Medulla oblongata (tissue), 1 donor: ENCODE measurements around the gene DR1.
A peak's percentile ranks its signal among the peaks of the same experiment; 100 is the strongest.
"Not testable (repeated sequence)": the region's sequence is repeated elsewhere in the genome, so short reads cannot be mapped to it uniquely, and the experiment has no call there.

ENCODE experiments used
- DNase-seq: peaks from one replicate; pipeline ENCODE4 v3.0.0-alpha.2; 2015; ENCODE audit errors: extremely low spot score

Gene DR1

DNA sequence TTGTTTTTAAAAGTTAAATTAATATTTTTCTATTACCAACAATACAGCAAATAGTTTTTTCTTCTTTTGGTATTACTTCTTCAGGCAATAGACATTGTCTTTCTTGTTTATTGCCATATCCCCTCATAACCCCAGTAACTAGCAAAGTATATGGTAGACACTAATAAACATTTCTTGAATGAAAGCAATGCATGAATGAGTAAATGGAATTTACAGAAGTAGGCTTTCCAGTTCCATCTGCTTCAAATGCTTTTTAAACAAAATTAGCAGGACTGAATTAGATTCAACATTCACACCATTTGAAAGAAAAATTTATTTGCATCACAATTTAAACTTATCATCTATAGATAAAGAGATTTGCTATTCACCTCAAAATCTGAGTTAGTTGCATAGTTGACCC, 5.6 kb upstream of the DR1 start:
- DNase-seq: no peak

DNA sequence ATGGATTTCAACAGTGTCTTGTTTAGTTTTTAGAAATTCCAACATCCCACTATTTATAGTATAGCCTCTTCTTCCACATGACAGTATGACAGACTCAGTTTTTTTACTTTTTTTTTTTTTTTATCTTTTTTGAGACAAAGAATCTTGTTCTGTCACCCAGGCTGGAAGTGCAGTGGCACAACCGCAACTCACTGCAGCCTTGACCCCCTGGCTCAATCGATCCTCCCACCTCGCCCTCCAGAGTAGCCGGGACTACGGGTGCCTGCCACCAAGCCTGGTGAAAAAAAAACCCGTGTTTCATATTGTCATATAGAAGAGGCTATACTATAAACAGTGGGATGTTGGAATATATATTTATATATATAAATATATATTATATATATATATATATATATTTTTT, 1.2 kb upstream of the DR1 start:
- DNase-seq: no peak

DNA sequence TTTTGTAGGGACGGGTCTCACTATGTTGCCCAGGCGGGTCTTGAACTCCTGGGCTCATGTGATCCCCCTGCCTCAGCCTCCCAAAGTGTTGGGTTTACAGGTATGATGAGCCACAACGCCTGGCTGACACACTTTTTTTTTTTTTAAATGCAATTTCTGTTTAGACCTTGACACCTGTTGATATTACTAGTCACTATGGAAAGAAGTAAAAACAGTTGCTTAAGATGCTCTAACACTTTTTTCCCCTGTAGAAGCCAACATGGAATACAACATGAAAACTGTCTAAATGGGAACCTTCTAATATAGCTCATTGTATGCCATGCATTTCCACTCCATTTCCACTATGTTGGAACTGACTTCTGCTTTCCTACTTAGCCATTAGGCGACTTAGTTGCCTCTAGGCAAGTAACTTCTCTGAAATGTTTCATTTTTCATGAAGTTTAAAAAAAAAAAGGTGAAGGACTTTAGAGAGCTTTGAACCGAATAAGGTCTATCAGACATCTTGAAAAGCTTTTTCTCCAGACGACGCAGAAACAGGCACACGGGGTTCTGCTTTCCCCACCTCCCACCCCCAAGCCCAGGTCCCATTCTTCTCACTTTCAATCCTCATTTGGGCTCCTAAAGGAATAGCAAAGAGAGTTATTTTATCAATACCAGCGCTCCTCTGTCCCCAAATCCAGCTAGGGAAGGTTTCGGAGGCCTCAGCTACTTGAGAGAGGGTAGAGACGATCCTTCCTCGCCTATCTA, 648 bp upstream of the DR1 start:
- no peak for DNase-seq

DNA sequence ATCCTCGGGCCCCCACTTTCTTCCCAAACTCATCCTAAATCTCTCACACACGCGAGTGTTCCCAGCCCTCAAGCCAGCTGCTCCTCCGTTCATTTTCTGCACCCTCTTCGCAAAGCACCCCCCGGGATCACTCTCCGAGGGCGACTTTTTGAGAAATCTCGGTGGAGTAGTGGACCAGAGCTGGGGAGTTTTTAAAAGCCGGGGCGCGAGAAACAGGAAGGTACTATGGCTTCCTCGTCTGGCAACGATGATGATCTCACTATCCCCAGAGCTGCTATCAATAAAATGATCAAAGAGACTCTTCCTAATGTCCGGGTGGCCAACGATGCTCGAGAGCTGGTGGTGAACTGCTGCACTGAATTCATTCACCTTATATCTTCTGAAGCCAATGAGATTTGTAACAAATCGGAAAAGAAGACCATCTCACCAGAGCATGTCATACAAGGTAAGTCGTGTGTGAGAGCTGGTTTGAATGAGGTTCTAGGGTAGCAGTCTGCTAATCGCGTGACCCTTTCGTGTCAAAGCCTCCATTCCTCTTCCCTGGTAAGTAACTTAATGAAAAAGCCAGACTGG, 800 bp downstream of the DR1 start:
- DNase-seq: peak; percentile 58

DNA sequence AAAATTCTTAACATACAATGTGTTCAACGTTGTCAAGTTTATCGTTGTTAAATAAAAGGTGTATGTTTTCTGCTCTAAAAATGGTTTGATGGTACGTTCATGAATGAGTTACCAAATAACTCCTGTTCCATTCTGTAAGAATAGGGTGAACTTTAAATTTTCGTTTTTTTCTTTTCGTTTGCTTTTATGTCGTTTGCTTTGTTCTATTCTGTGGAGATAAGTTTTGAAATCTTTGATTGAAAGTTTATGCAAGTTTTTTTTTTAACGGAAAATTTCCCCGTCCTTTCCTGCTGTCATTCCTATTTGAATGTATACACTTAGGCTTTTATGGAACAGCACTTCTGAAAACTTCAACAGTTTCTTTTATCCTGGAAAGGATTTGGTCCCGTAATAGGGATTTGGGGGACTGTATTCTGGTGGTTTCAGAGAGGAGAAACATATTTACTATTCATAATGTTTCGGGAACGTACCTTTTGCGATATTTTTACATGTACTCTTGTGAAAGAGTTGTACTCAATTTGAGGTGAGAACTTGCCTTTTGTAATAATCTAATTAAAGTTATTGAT, 1.7 kb downstream of the DR1 start:
- no peak for DNase-seq

DNA sequence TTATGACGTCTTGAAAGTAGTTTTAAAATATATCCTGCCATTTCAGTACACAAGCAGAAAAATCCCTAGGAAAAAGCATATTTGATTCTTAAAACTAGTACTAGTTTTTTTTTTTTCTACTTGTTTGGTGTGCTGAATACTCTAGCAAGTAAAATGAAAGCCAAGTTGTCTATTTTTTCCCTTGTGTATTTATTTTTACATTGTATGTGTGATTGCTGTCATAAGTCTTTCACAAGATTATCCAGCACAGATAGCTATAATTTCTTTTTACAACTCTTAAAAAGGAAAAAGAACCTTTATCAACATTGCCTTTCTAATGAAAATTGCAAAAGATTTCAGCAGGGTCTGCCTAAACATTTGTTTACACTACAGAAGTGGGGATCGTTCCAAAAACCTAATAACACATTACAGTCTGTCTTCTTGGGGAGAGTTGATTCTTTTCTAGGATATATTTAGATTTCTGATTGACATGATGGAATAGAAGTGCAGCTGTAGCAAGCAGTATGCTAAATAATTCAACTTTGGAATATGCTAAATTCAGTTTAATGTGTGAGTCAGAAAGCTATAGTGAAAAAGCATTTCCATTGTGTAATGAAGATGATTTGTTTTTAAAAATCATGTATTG, 2.5 kb downstream of the DR1 start:
- DNase-seq: no peak

DNA sequence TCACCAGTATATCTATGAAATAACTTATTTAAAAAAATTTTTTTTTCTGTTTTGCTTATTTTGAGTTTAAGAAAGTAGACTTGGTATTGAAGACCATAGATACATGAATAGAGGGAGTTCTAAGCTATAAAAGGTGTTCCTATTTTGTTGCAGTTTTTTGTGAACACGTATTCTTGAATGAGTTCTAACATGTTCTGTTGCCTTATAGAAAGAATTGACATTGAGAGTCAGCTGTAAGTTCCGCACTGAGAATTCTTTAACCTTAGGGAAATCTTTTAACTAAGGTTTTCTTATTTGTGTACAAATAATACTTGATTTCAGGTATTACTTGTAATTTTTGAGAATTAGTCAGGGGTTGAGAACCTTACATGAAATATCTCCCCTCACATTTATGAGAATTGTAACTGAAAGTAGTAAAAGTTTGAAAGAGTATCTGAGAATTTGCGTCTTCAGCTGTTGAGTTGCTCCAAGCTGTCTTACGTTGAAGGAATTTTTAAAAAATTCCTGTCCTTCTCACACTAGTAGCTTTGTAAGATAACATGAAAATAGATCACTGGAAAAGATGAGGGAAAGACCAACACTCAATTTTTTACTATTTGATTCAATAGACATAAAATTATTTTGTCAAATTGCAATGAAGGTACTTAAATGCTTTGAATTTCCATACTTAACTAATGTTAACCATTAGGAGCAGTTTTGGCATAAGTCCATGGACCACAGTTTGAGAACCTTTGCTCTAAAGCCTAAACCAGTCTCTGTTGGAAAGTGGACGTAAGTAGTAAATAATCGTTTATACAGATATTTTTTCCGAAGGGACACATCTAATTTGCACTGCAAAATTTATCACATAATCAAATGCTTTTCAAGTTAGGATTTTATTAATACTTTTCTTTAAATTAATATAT, 3.8 kb downstream of the DR1 start:
- no peak for DNase-seq

DNA sequence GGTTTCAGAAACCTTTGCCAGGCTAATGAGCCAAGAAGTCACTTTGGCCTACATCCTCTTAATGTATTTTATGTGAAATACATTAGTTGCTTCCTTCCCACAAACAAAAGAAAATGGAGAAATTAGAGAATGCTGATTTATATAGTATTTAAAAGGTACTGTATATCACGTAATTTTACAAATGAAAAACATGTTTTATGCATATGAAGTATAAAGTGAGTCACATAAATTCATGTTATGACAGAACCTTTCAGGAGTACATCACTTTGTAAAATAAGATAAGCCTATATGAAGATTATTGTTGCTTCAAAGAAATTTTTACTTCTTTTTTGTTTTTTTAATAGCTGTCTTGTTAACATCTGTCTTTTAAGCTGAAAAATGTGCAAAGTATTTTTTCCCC, 4.6 kb downstream of the DR1 start:
- no peak for DNase-seq

DNA sequence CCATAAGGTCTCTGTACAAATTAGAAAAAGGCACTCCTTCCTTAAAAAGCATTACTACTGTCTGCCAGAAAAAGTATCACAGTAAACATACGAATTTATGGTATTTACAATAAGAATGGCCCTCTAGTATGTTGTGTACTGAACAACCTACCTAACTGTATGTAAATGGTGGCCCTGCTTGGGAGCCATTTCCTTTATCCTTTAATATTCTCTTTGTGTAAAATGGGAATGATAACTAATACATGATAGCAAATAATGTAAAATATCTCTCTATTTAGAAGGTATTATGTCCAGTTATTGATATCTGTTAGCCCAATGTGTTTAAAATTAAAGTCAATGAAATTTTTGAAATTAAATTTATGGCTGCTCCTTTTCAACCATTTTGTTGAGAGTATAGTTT, 5.2 kb downstream of the DR1 start:
- no peak for DNase-seq

DNA sequence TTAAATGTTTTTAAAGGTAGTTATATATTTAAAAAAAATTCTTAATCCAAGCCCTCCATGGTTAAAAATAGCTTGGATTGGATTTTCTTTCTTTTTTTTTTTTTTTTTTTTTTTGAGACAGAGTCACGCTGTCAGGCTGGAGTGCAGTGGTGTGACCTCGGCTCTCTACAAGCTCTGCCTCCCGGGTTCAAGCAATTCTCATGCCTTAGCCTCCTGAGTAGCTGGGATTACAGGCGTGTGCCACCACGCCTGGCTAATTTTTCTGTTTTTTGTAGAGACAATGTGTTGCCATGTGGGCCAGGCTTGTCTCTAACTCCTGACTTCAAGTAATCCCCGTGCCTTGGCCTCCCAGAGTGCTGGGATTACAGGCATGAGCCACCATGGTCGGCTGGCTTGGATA, 5.6 kb downstream of the DR1 start:
- not testable (repeated sequence) for DNase-seq

DNA sequence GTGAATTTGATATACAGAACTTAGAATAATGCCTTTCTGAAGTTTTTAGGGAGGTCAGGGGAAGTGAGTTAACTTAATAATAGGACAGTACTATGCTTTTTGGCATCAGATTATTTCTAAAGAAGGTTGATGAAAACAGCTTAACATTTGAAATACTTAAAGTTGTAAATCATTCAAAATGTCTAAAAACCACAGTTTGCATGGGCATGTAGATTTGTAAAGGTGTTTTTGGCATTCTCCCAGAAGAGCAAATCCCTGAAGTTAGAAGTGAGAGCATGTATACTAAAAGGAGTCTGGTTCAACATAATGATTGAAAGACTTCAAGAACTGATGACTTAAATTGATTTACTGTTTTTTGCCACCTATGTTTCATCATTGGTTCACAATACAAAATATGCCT, 6.7 kb downstream of the DR1 start:
- DNase-seq: no peak

DNA sequence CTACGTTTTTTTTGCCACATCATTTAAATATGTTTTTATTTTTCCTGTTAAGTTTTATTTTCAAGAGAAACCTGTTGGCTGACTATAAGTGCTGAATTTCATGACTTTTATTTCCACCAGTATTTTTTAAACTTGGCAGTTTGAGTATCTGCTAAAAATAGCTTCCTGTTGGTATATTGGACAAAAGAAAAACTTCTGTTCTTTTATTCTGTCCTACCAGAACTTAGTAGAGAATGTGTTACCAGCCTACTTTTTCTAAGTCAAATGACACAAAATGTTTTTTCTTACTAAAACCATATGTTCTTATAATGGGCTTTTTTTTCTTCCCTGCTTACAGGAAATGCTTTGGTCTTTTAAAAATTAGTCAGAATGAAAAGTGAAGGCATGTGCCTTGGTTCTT, 7.6 kb downstream of the DR1 start:
- no peak for DNase-seq

DNA sequence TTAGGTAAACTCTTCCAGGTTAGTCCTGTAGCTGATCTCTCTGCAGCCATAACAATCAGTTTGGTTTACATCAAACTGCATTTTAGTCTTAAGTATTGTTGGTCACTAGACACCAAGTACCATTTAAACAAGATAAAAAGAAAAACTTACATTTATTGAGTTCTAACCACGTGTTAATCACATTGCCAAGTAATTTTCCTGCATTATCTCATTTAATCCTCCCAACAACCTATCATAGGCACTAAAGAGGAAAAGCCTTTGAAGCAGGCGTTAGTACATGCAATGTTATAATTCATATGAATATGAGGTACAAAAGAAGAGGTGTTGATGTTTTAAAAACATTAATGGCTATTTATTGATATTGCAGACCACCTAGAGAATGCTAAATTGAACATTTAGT, 9.0 kb downstream of the DR1 start:
- DNase-seq: no peak

DNA sequence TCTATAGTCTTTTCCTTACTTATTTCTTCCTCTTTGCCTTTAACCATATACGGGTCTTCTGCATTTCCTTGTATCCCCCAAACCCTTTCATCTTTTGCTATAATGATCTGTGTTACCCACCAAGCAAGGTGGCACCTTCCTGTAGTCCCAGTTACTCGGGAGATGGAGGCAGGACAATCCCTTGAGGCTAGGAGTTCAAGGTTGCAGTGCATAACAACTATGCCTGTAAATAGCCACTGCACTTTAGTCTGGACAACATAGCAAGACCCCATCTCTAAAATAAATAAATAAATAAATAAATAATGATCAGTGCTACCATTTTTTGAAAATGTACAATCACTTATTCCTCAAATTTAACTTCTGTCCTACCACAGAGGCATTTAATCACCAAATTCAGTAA, 11.5 kb downstream of the DR1 start:
- DNase-seq: no peak

DNA sequence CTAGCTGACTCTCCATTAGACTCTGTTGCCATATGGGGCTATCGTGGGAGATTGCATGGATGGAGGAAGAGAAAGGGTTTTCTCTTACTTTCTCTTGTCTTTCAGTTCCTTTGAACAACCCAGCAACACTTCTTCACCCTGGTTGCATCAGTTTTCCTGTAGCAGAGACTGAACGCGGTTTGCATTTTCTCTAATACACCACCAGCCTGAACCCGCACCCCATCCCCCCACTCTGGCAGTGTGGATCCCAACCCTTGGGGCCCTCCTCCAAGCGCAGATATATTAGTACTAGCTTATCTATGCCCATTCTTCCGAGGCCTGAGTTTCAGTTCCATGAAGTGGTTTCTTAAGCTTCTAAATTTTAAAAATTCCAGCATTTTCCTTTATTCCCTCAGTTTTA, 12.6 kb downstream of the DR1 start:
- DNase-seq: no peak

DNA sequence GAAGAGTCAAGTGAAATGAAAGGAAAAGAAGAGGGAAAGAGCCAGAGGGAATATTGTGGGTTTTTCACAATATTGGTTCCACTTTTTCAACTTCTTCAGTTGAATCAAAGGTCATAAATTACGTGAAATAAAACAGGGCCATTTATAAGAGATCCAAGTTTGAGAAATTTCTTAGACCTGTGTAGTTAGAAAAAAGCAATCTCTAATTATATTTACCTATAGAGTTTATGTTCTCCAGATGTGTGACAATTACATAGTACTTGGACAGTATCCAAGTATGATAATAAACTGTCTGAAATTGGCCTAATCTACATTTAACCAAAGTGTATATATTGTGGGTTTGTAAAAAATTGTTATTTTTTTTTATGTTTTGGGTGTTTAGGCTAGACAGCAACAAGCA, 14.4 kb downstream of the DR1 start:
- no peak for DNase-seq

DNA sequence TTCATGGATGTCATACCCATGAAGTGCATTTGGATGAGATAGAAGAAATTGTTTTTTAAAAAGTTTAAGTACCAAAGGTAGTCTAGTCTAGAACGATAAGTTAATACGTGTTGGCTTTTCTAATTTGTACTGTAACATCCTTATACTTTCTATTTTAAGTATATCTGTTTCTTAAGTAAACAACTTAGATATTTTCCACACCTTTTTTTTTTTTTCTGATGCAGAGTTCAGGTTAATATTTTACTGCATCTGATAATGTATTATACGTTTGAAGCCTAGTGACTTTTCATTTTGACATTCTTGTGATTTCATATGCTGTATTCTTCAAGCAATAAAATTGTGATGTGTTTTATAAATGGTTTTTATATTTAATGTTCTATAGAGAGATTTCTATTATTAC, 16.5 kb downstream of the DR1 start:
- DNase-seq: no peak

DNA sequence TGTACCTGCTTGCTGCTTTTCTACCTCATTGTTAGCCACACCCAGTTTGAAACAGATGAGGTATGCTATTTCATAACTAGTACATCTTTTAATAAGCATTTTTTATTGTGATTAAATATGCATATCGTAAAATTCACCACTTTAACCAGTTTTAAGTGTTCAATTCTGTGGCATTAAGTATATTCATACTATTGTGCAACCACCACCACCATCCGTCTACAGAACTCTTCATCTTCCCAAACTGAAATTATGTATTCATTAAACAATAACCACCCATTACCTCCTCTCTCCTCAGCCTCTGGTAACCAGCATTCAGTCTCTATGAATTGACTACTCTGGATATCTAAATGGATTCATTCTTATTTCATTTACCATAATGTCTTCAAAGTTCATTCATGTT, 20.1 kb downstream of the DR1 start:
- DNase-seq: no peak

DNA sequence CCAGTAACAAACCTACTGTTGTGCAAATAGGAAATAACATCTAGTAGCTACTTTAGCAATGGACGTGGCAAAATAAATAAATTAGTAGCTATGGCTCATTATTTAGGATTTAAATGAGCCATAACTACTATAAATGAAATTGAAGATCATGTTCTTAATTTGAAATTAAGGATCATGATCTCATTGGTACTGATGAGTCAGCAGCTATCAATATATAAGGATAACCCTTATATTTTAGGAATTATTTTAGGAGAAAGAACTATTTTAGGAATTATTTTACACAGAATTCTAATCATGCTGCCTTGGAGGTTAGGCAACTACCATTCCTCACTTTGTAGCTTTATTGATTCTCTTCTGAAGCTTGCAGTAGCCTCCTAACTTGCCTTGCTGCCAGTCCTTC, 24.0 kb downstream of the DR1 start:
- DNase-seq: no peak

DNA sequence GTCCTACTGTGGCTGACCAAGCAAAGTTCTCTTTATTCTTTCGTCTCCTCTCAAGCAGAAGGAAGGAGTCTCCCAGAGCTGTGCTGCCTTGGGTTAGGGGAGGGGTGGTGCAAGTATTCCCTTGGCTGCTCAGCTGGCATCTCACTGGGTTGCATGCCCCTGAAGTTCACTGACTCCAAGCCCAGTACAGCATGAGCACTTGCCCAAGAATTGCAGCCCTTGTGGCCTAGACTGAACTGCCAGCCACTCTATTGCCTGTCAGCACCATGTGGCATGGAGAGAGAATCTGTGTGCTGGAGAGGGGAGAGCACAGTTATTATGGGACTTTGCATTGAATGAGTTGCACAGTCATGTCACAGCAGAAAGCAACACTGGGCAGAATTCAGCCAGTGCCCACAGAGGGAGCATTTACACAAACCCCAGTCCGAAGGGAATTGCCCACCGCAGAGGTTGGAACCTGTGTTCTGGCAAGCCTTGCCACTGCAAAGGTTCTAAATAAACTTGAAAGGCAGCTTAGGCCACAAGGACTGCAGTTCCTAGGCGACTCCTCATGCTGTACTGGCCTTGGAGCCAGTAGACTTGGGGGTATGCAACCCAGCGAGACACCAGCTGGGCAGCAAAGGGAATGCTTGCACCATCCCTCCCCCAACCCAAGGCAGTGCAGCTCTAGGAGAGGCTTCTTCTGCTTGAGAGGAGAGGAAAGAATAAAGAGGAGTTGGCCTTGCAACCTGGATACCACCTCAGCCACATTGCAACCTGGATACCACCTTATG, 28.8 kb downstream of the DR1 start:
- no peak for DNase-seq

DNA sequence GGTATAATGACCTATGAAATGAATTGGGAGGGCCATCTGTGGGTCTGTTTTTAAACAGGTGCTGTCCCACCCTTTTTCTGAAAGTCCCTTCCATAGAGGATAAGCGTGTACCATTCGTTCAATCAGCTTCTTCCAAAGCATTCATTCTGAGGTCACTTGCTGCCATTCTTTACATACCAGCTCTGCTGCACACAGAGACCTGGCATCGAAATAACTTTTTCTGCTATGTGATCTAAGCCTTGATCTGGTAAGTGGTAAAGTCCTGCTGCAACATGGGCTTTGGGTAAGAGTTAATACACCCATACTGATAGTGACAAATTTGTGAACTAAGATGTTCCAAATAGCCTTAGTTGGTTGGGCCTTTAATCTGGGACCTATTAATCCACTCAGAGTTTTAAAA, 38.9 kb downstream of the DR1 start:
- DNase-seq: no peak
